GM21423 (cell line): Measurements from ENCODE around the gene RDH5.

Source experiments
- ATAC-seq: cut with Tn5 transposase; IDR thresholded peaks from one replicate; pipeline ENCODE4 v1.9.1; 2021; ENCODE audit warnings: mild to moderate bottlenecking, moderate library complexity; ENCODE audit not compliant: unreplicated experiment

RDH5 gene

GRCh38 chr12:55695349-55695748 is 24.8 kb upstream of the RDH5 start:
- ATAC-seq: no peak

- ATAC-seq: no peak
Observed at GRCh38 chr12:55696141-55696540, 24.1 kb upstream of the RDH5 start.

- no peak for ATAC-seq
Observed at GRCh38 chr12:55696796-55697462, 23.3 kb upstream of the RDH5 start.

- no peak for ATAC-seq
Observed at GRCh38 chr12:55697686-55698085, 22.5 kb upstream of the RDH5 start.

GRCh38 chr12:55698241-55698955 is 21.8 kb upstream of the RDH5 start:
- ATAC-seq: no peak

GRCh38 chr12:55698965-55699364 is 21.2 kb upstream of the RDH5 start:
- no peak for ATAC-seq

- no peak for ATAC-seq
Observed at GRCh38 chr12:55699471-55700055, 20.6 kb upstream of the RDH5 start.

- no peak for ATAC-seq
Observed at GRCh38 chr12:55700255-55701018, 19.8 kb upstream of the RDH5 start.

GRCh38 chr12:55702861-55703260 is 17.3 kb upstream of the RDH5 start:
- ATAC-seq: no peak

- no peak for ATAC-seq
Observed at GRCh38 chr12:55703288-55703687, 16.9 kb upstream of the RDH5 start.

- ATAC-seq: no peak
Observed at GRCh38 chr12:55703901-55704761, 16.1 kb upstream of the RDH5 start.

GRCh38 chr12:55704824-55705718 is 15.1 kb upstream of the RDH5 start:
- ATAC-seq: no peak

- no peak for ATAC-seq
Observed at GRCh38 chr12:55705782-55706402, 14.3 kb upstream of the RDH5 start.

- no peak for ATAC-seq
Observed at GRCh38 chr12:55706568-55707218, 13.5 kb upstream of the RDH5 start.

GRCh38 chr12:55707219-55707671 is 12.9 kb upstream of the RDH5 start:
- no peak for ATAC-seq

GRCh38 chr12:55707841-55708694 is 12.1 kb upstream of the RDH5 start, which contains the start of gene ITGA7:
ITGA7 (minus strand) TSS chr12:55707904; CDS start chr12:55707682, 222 bp downstream.
- peak; percentile 68 for ATAC-seq

GRCh38 chr12:55708695-55709233 is 11.4 kb upstream of the RDH5 start:
- ATAC-seq: no peak
